Measurements from ENCODE around the gene SWT1. TPM values are rescaled to one million over a fixed set of nuclear protein-coding genes. Genes with fewer than 3 reads are reported as not detected.
"Not testable (repeated sequence)": the region's sequence is repeated elsewhere in the genome, so short reads cannot be mapped to it uniquely, and the experiment has no call there.

SWT1 gene
- total and polyA plus RNA-seq, 4 experiments from 2014 or later = 5.8 to 10.6 (median 7.8) TPM

DNA sequence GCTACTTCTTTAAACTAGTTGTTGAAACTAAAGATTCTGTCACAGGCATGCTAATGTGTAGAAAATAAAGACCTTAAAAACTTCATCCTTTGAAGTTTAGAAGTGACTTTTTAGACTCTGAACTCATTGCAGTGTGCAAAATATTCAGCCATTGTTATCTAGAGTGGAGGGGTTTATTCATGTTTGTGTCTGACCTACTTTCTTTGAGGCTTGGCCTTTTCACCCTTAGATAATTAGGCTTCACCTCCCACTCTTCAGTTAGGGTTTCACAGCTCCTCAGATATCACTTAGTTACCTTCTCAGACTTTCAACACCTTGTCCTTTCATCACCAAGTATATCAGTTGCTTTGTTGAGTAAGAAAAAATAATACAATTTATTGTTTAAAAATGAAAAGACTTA, 84.2 kb downstream of the SWT1 start:
- peak overlapping the region; percentile 35 to 87 (median 73) for H3K27ac Mint-ChIP-seq
- peaks cover 17 to 35% (median 27%) of the 10 kb centered on the region in 4 donors for H3K4me1 Mint-ChIP-seq
- intact Hi-C loops (cut with micrococcal nuclease) = no loop called here
- POLR2A ChIA-PET (ENCODE audit: partially characterized antibody) = interaction anchor here (0.9 to 5.2 kb wide), 6 partner anchors 40 to 440 kb away, joined by 3 to 109 read pairs (median 8); partner anchors contain the start of gene IVNS1ABP
- H3K36me3 ChIP-seq (ENCODE audit: insufficient read depth, low read length) = no peaks in the 10 kb centered on the region
- H3K4me3 Mint-ChIP-seq = peak overlapping the region in 6 of 8 donors; percentile 21 to 62 (median 42)
- no peaks in the 10 kb centered on the region for H3K36me3 Mint-ChIP-seq
- DNase-seq = peak in 3 of 5 donors; percentile 9 to 24 (median 20)
- H3K27me3 Mint-ChIP-seq = no peaks in the 10 kb centered on the region
- H3K9me3 Mint-ChIP-seq = peaks cover 0 to 8% (median 0%) of the 10 kb centered on the region in 8 donors
- H3K27ac ChIP-seq (ENCODE audit: low read depth, low read length) = no peak overlapping the region
- H3K4me1 ChIP-seq (ENCODE audit: insufficient read depth, low read length) = peaks cover 25% of the 10 kb centered on the region
- no peaks in the 10 kb centered on the region for H3K9me3 ChIP-seq (ENCODE audit: control insufficient read depth in 1 of 2, low read length in 2 of 2)
- no peak overlapping the region for H3K4me3 ChIP-seq (ENCODE audit: low read length in 2 of 2)
- H3K27me3 ChIP-seq (ENCODE audit: insufficient read depth, low read length) = no peaks in the 10 kb centered on the region
- CTCF ChIA-PET (ENCODE audit: partially characterized antibody) = interaction anchor here (3.0 to 4.3 kb wide), 5 partner anchors 76 to 440 kb away, joined by 21 to 81 read pairs (median 58); partner anchors contain the start of gene IVNS1ABP

DNA sequence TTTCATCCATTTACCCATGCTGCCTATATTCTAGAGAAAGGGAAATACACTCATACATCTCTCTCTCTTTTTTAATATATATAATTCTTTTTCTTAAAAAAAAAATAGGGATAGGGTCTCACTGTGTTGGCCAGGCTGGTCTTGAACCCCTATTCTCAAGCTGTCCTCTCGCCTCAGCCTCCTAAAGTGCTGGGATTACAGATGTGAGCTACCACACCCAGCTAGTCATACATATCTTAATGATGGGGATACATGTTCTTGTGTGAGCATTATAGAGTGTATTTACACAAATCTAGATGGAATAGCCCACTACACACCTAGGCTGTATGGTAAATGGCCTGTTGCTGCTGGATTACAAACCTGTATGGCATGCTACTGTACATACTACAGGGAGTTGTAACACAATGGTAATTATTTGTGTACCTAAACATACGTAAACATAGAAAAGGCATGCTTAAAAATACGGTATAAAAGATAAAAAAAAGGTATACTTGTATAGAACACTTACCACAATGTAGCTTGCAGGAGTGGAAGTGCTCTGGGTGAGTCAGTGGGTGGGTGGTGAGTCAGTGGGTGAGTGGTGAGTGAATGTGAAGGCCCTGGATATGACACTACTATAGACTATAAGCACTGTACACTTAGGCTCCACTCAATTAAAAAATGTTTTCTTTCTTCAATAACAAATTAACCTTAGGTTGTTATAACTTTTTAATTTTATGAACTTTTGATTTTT, 87.2 kb downstream of the SWT1 start:
- Histone ChIP-seq H3K4me1 (ENCODE audit: insufficient read depth, low read length) (peaks cover 20% of the 10 kb centered on the region), H3K9me3 (ENCODE audit: control insufficient read depth in 1 of 2, low read length in 2 of 2) (no peaks in the 10 kb centered on the region), H3K4me3 (ENCODE audit: low read length in 2 of 2) (no peak overlapping the region), H3K27me3 (ENCODE audit: insufficient read depth, low read length) (no peaks in the 10 kb centered on the region), H3K36me3 (ENCODE audit: insufficient read depth, low read length) (no peaks in the 10 kb centered on the region), H3K27ac (ENCODE audit: low read depth, low read length) (no peak overlapping the region)
- ChIA-PET POLR2A (ENCODE audit: partially characterized antibody) (interaction anchor here (1.1 to 1.5 kb wide), 3 partner anchors 37 to 73 kb away, joined by 4 to 5 read pairs (median 5); partner anchors contain the start of gene IVNS1ABP), CTCF (ENCODE audit: partially characterized antibody) (interaction anchor here (0.7 to 1.6 kb wide), 2 partner anchors 72 to 73 kb away, joined by 3 to 5 read pairs; partner anchors contain the start of gene IVNS1ABP)
- H3K36me3 Mint-ChIP-seq = no peaks in the 10 kb centered on the region
- no peak for DNase-seq
- H3K27ac Mint-ChIP-seq = peak overlapping the region in 1 of 7 donors; percentile 22
- H3K4me3 Mint-ChIP-seq = no peak overlapping the region
- H3K4me1 Mint-ChIP-seq = peaks cover 15 to 33% (median 23%) of the 10 kb centered on the region in 4 donors
- intact Hi-C loops (cut with micrococcal nuclease) = no loop called here
- H3K9me3 Mint-ChIP-seq = peaks cover 0 to 2% (median 0%) of the 10 kb centered on the region in 8 donors
- no peaks in the 10 kb centered on the region for H3K27me3 Mint-ChIP-seq

- Histone ChIP-seq H3K4me1 (ENCODE audit: insufficient read depth, low read length) (peaks cover 8% of the 10 kb centered on the region), H3K9me3 (ENCODE audit: control insufficient read depth in 1 of 2, low read length in 2 of 2) (no peaks in the 10 kb centered on the region), H3K27ac (ENCODE audit: low read depth, low read length) (no peak overlapping the region), H3K36me3 (ENCODE audit: insufficient read depth, low read length) (no peaks in the 10 kb centered on the region), H3K4me3 (ENCODE audit: low read length in 2 of 2) (no peak overlapping the region), H3K27me3 (ENCODE audit: insufficient read depth, low read length) (no peaks in the 10 kb centered on the region)
- Mint-ChIP-seq H3K4me1 (peaks cover 14 to 32% (median 21%) of the 10 kb centered on the region in 4 donors), H3K36me3 (no peaks in the 10 kb centered on the region), H3K4me3 (no peak overlapping the region), H3K9me3 (peaks cover 0 to 2% (median 0%) of the 10 kb centered on the region in 8 donors), H3K27ac (no peak overlapping the region), H3K27me3 (no peaks in the 10 kb centered on the region)
- CTCF ChIA-PET (ENCODE audit: partially characterized antibody) = interaction anchor here (1.6 kb wide), 1 partner anchor 72 kb away, joined by 5 read pairs; the partner anchor contains the start of gene IVNS1ABP
- intact Hi-C loops (cut with micrococcal nuclease) = no loop called here
- no peak for DNase-seq
- POLR2A ChIA-PET (ENCODE audit: partially characterized antibody) = interaction anchor here (1.5 kb wide), 1 partner anchor 72 kb away, joined by 5 read pairs; the partner anchor contains the start of gene IVNS1ABP
These were observed 88.5 kb downstream of the SWT1 start for GRCh38 chr1:185245466-185245865.

DNA sequence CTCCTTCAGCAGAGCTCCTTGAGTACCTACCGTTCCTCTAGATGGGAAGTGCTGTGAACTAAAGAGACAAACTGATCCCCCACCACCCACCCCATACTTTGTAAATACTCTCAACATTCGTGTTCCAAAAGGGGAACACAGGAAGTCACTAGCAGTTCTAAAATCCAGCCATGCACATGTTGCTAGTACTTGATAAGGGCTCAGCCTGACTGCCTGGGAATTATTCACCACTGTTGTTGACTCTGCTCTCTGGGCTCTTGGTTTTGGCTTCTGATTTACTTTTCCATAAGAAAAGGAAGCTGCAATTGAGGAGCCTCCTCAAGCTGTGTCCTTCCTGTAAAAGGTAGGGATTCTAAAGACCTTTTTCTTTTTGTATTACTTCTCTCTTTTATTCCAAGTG, 92.6 kb downstream of the SWT1 start:
- H3K9me3 ChIP-seq (ENCODE audit: control insufficient read depth in 1 of 2, low read length in 2 of 2) = no peaks in the 10 kb centered on the region
- H3K36me3 ChIP-seq (ENCODE audit: insufficient read depth, low read length) = no peaks in the 10 kb centered on the region
- no peaks in the 10 kb centered on the region for H3K4me1 ChIP-seq (ENCODE audit: insufficient read depth, low read length)
- no peaks in the 10 kb centered on the region for H3K27me3 ChIP-seq (ENCODE audit: insufficient read depth, low read length)
- Mint-ChIP-seq H3K27me3 (no peaks in the 10 kb centered on the region), H3K9me3 (peaks cover 0 to 3% (median 0%) of the 10 kb centered on the region in 8 donors), H3K27ac (peak overlapping the region in 5 of 7 donors; percentile 15 to 68 (median 19)), H3K36me3 (no peaks in the 10 kb centered on the region), H3K4me1 (peaks cover 6 to 20% (median 10%) of the 10 kb centered on the region in 4 donors), H3K4me3 (no peak overlapping the region)
- DNase-seq = no peak
- ChIA-PET POLR2A (ENCODE audit: partially characterized antibody) (interaction anchor here (0.7 to 2.8 kb wide), 3 partner anchors 11 to 67 kb away, joined by 3 to 15 read pairs (median 3); partner anchors contain the start of gene IVNS1ABP), CTCF (ENCODE audit: partially characterized antibody) (interaction anchor here (1.0 to 1.8 kb wide), 5 partner anchors 11 to 310 kb away, joined by 3 to 5 read pairs (median 4); no protein-coding TSS in a partner anchor)
- intact Hi-C loops (cut with micrococcal nuclease) = no loop called here
- no peak overlapping the region for H3K4me3 ChIP-seq (ENCODE audit: low read length in 2 of 2)
- no peak overlapping the region for H3K27ac ChIP-seq (ENCODE audit: low read depth, low read length)

- H3K27ac Mint-ChIP-seq = peak overlapping the region in 2 of 7 donors; percentile 3 to 70
- no peaks in the 10 kb centered on the region for H3K27me3 ChIP-seq (ENCODE audit: insufficient read depth, low read length)
- no peaks in the 10 kb centered on the region for H3K4me1 ChIP-seq (ENCODE audit: insufficient read depth, low read length)
- H3K4me3 ChIP-seq (ENCODE audit: low read length in 2 of 2) = no peak overlapping the region
- no peaks in the 10 kb centered on the region for H3K36me3 Mint-ChIP-seq
- H3K4me3 Mint-ChIP-seq = no peak overlapping the region
- peaks cover 0 to 6% (median 3%) of the 10 kb centered on the region in 8 donors for H3K9me3 Mint-ChIP-seq
- H3K9me3 ChIP-seq (ENCODE audit: control insufficient read depth in 1 of 2, low read length in 2 of 2) = no peaks in the 10 kb centered on the region
- intact Hi-C loops (cut with micrococcal nuclease) = no loop called here
- POLR2A ChIA-PET (ENCODE audit: partially characterized antibody) = interaction anchor here (1.2 to 2.8 kb wide), 2 partner anchors 31 to 67 kb away, joined by 3 to 15 read pairs; partner anchors contain the start of gene IVNS1ABP
- H3K27ac ChIP-seq (ENCODE audit: low read depth, low read length) = no peak overlapping the region
- H3K4me1 Mint-ChIP-seq = peaks cover 6 to 20% (median 10%) of the 10 kb centered on the region in 4 donors
- no peaks in the 10 kb centered on the region for H3K36me3 ChIP-seq (ENCODE audit: insufficient read depth, low read length)
- CTCF ChIA-PET (ENCODE audit: partially characterized antibody) = interaction anchor here (1.6 to 1.8 kb wide), 2 partner anchors 12 to 310 kb away, joined by 4 to 5 read pairs; no protein-coding TSS in a partner anchor
- no peak for DNase-seq
- H3K27me3 Mint-ChIP-seq = no peaks in the 10 kb centered on the region
These were observed 93.1 kb downstream of the SWT1 start for GRCh38 chr1:185250063-185250462.

DNA sequence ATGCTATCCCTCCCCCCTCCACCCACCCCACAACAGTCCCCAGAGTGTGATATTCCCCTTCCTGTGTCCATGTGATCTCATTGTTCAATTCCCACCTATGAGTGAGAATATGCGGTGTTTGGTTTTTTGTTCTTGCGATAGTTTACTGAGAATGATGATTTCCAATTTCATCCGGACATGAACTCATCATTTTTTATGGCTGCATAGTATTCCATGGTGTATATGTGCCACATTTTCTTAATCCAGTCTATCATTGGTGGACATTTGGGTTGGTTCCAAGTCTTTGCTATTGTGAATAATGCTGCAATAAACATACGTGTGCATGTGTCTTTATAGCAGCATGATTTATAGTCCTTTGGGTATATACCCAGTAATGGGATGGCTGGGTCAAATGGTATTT, 95.0 kb downstream of the SWT1 start:
- H3K27ac ChIP-seq (ENCODE audit: low read depth, low read length); POLR2A ChIA-PET (ENCODE audit: partially characterized antibody); CTCF ChIA-PET (ENCODE audit: partially characterized antibody); H3K36me3 ChIP-seq (ENCODE audit: insufficient read depth, low read length); DNase-seq; H3K4me1 ChIP-seq (ENCODE audit: insufficient read depth, low read length); H3K27me3 Mint-ChIP-seq; H3K4me3 ChIP-seq (ENCODE audit: low read length in 2 of 2); H3K4me3 Mint-ChIP-seq; H3K36me3 Mint-ChIP-seq; H3K9me3 Mint-ChIP-seq; intact Hi-C loops (cut with micrococcal nuclease); H3K27me3 ChIP-seq (ENCODE audit: insufficient read depth, low read length); H3K27ac Mint-ChIP-seq; H3K9me3 ChIP-seq (ENCODE audit: control insufficient read depth in 1 of 2, low read length in 2 of 2): not testable (repeated sequence)
- H3K4me1 Mint-ChIP-seq = peaks cover 6 to 24% (median 11%) of the 10 kb centered on the region in 4 donors

- H3K4me1 ChIP-seq (ENCODE audit: insufficient read depth, low read length); H3K27ac ChIP-seq (ENCODE audit: low read depth, low read length); H3K27me3 ChIP-seq (ENCODE audit: insufficient read depth, low read length); H3K36me3 ChIP-seq (ENCODE audit: insufficient read depth, low read length); H3K9me3 Mint-ChIP-seq; H3K27ac Mint-ChIP-seq; intact Hi-C loops (cut with micrococcal nuclease); H3K27me3 Mint-ChIP-seq; CTCF ChIA-PET (ENCODE audit: partially characterized antibody); H3K4me3 Mint-ChIP-seq; H3K36me3 Mint-ChIP-seq; POLR2A ChIA-PET (ENCODE audit: partially characterized antibody); DNase-seq; H3K4me3 ChIP-seq (ENCODE audit: low read length in 2 of 2); H3K9me3 ChIP-seq (ENCODE audit: control insufficient read depth in 1 of 2, low read length in 2 of 2): not testable (repeated sequence)
- H3K4me1 Mint-ChIP-seq = peaks cover 3 to 28% (median 11%) of the 10 kb centered on the region in 4 donors
These were observed 95.4 kb downstream of the SWT1 start for GRCh38 chr1:185252404-185252803.
